ENCODE data around the gene ITSN1.
A peak's percentile ranks its signal among the peaks of the same experiment; 100 is the strongest.
"Not testable (repeated sequence)": the region's sequence is repeated elsewhere in the genome, so short reads cannot be mapped to it uniquely, and the experiment has no call there.

ITSN1 gene

DNA sequence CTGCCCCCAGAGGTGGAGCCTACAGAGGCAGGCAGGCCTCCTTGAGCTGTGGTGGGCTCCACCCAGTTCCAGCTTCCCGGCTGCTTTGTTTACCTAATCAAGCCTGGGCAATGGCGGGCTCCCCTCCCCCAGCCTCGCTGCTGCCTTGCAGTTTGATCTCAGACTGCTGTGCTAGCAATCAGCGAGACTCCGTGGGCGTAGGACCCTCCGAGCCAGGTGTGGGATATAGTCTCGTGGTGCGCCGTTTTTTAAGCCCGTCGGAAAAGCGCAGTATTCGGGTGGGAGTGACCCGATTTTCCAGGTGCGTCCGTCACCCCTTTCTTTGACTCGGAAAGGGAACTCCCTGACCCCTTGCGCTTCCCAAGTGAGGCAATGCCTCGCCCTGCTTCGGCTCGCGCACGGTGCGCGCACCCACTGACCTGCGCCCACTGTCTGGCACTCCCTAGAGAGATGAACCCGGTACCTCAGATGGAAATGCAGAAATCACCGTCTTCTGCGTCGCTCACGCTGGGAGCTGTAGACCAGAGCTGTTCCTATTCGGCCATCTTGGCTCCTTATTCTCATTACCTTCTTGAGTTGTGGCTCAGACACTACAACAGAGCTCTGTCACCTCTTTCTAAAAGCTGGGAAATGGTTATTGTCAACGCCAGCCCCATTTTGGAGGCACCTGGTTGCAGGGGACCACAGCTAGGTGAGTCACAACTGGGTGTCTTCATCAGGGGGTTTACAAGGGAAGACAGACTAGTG lies 288.9 kb downstream of the ITSN1 start:
- DNase-seq (ENCODE audit: low spot score): not testable (repeated sequence)

DNA sequence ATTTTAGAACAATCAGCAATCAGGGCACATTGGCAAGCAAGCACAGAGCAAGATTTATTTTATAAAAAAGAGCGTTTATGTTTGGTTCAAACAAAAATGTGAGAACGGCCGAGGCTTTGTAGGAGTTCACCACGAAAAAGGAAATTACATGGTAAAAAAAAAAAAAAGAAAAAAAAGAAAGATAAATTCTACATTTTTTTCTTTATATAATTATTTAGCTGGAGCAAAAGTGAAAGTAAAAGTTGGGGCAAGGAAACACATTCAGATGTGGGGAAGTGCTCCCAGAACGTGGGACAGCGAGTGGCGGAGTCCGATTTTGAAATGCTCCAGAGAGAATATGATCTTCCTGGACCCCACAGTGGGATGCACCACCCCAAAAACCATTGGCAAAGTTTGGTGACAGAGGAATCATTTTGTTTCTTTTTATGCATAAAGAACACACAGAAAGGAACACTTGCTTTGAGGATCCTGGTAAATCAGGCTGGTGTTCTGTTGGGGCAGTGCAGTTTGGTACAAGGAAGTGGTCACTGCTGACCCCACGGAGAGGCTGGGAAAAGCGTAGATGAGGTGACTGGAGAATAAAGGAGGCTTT lies 289.6 kb downstream of the ITSN1 start:
- peak; percentile 54 for DNase-seq (ENCODE audit: low spot score)

GRCh38 chr21:33932731-33933130 lies 290.4 kb downstream of the ITSN1 start:
- no peak for DNase-seq (ENCODE audit: low spot score)

GRCh38 chr21:33936301-33937038 lies 294.2 kb downstream of the ITSN1 start:
- peak; percentile 36 for DNase-seq (ENCODE audit: low spot score)

DNA sequence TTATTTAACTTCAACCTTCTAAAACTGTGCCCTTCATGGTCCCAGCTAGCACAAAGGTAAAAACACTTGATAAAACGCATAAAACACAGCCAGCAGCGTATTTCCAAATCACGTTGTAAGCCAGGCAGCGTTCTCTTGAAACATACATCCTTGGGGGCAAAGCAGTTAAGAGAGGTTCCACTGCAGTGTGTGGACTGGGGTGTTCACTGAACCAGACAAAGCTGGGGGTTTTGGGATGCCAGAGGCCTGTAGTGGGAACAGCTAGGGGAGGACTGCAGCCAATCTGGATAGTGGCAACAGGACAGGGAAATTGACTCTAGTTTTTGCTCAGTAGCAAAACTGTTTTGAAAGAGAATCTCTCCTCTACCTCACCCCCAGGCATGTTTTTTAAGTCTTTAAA lies 294.8 kb downstream of the ITSN1 start:
- no peak for DNase-seq (ENCODE audit: low spot score)

DNA sequence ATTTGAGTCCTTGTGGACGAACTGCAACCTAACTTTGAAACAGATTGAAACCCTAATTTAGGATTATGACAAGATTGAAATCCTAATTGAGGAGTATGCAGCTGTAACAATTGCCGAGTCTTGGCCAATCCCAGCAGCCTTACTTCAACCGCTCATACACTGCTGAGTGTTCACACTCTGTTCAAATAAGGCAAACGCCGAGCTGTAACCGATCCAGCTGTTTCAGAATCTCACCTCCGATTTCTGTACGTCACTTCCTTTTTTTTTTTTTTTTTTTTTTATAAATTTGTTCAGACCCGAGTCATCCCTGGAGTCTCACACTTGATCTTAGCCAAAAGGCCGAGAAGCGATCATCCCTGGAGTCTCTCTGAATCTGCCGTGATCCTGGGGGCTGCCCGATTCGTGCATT lies 295.6 kb downstream of the ITSN1 start:
- DNase-seq (ENCODE audit: low spot score): no peak

DNA sequence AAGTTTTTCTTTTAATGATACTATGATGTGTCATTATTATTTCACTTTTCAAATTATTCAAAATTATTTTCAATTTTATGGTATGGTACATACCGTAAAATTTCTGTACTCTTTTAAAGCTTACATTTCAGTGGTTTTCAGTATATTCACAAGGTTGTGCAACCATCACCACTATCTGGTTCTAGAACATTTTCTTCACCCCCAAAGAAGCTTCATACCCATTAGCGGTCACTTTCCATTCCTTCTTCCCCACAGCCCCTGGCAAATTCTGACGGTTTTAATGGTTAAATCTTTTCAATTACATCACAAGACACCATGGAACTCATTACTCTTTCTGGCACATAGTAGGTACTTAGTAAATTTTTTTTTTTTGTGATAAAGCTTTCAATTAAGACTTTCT lies 296.1 kb downstream of the ITSN1 start:
- no peak for DNase-seq (ENCODE audit: low spot score)

DNA sequence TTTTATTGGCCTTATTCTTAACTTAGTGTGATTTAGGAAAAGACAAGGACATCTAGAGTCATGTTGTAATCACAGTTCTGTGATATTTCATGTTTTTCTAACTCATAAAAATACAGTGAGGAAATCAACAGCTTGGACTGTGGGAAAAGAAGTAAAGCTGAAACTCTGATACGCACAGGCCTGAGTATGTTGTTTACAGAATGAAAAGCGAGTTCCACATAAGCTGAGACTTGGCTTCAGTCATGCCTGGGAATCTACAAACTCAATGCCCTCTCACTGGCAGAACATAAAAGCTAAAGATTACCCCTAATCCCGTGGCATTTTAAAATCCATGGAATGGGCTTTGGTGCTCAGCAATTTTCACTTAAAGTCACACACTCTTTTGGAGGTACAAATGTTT lies 296.9 kb downstream of the ITSN1 start:
- no peak for DNase-seq (ENCODE audit: low spot score)

- no peak for DNase-seq (ENCODE audit: low spot score)
Observed at GRCh38 chr21:33940164-33940880, 298.0 kb downstream of the ITSN1 start.

- DNase-seq (ENCODE audit: low spot score): no peak
Observed at GRCh38 chr21:33940881-33941245, 298.6 kb downstream of the ITSN1 start.

DNA sequence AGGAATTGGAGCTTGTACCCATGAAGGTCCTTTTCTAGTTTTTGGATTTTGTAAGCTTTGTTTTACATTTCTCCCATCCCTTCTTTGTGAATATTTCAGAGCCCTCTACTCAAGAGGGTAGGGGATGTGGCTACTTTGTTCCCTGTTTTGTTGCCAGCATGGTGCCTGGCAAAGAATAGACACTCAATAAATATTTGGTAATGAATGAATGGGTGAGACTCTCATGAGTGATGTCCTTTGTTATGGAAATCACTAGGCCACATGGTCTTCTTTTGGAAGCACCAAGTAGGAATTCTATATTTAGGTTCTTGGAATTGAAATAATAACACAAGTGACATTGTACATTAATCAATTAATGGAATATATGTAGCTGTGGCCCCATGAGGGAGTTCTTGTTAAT lies 300.1 kb downstream of the ITSN1 start:
- DNase-seq (ENCODE audit: low spot score): no peak

DNA sequence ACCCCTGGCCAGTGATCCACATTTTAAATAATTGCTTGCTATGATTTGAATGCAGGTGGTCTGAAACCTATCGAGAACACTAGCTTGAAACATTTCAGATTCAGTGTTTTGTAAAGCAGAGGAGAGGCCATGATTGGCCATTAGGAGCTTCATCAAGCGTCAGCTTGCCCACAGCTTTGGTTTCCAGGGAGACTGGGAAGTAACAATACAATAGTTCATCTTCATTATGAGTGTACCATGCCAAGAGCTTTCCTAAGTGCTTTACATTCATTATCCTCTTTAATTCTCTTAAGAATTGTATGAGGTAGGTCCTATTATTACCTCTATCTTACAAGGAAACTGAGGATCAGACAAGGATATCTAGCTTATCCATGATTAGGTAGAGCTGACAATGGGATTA lies 301.0 kb downstream of the ITSN1 start:
- DNase-seq (ENCODE audit: low spot score): no peak

DNA sequence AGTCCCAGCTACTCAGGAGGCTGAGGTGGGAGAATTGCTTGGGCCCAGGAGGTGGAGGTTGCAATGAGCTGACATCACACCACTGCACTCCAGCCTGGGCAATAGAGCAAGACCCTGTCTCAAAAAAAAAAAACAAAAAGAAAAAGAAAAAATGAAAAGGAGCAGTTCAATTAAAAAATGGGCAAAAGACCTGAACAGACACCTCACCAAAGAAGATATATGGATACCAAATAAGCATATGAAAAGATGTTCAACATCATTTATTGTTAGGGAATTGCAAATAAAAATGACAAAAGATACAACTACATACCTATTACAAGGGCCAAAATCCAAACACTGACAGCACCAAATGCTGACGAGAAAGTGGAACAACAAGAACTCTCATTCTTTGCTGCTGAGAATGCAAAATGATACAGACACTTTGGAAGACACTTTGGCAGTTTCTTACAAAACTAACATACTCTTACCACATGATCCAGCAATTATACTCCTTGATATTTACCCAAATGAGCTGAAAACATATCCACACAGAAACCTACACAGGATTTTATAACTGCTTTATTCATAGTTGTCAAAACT lies 302.0 kb downstream of the ITSN1 start:
- DNase-seq (ENCODE audit: low spot score): no peak

DNA sequence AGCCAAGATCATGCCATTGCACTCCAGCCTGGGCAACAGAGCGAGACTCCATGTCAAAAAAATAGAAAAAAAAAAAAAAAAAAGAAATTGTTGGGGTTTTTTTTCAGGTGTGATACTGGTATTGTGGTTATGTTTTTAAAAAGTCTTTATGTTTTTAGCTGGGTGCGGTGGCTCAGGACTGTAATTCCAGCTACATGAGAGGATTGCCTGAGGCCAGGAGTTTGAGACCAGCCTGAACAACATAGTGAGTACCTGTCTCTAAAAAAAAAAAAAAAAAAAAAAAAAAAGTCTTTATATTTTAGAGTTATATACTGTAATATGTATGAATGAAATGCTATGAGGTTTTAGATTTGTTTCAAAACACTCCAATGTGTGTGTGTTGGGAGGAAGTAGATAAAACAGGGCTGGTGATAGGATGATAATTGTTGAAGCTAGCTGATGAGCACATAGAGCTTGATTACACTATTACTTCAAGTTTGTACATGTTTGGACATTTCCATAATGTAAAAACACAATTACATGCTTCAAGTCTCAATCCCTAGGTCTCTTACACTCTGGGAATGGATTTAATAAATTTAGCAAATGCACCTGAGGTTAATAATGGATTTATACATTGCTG lies 303.5 kb downstream of the ITSN1 start:
- DNase-seq (ENCODE audit: low spot score): no peak

DNA sequence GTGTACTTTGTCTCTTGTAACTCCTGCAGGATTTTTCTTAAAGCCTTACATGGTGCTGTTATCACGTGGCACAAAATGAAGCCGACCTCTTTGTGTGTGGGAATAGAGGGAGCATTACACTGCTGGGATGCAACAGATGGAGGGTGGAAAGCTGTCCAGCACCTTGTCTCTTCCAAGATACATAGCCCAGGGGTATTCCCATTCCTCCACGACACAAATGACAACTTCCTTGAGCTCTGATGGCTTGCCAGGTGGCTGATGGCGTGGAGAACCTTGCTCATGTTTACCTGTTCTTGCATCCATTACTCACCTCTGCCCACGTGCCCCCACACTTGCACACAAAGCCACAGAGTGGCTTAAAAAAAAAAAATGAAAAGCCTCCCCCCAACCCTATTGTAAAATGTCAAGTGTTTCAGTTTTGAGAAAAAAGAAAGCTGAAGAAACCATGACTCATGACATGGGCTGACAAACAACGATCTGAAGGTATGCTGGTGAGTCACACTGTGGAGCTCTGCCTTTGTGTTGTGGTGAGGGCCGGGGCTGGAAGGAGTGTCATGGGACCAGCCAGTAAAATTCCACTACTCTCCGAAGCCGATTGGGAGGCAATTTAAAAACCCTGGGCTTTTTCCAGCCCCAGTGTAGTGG lies 305.3 kb downstream of the ITSN1 start:
- peak; percentile 94 for DNase-seq (ENCODE audit: low spot score)

DNA sequence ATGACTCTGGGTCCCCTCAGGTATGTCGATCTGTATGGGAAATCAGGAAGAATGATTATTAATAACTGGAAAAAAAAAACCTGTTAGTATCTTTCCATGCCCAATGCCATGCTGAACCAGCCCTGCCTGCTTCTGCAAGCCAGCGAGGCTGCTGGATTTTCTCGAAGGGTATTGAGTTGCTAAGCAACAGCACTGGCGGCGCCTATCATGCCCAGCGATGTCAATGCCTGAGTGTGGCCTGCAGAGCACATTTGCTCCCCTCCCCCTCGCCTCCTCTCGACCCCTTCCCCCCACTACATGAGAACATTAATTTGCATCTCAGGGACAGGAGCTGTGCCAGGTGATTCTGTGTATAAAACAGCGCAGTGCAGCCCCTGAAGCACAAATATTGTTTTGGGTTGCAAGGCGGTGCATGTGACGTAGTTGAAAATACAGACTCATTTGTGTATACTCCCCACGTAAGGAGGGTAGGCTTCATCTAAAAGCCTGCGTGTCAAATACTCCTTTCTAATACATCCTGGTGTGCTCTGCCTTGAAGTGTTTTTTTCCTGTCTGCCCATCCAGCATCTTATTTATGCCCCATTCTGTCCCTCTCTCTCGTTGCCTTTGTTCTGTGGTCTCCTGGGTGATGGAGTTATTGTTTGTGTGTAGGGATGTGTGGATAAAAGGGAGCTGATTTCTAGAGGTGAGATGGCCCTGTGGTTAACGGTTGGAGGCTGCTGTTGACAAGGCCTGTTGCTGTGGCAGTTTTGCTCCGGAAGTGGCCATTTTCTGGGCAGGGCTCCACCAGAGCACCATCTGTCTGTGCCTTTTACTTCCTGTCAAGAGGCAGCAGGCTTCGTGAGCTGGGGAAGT lies 306.0 kb downstream of the ITSN1 start:
- no peak for DNase-seq (ENCODE audit: low spot score)

DNA sequence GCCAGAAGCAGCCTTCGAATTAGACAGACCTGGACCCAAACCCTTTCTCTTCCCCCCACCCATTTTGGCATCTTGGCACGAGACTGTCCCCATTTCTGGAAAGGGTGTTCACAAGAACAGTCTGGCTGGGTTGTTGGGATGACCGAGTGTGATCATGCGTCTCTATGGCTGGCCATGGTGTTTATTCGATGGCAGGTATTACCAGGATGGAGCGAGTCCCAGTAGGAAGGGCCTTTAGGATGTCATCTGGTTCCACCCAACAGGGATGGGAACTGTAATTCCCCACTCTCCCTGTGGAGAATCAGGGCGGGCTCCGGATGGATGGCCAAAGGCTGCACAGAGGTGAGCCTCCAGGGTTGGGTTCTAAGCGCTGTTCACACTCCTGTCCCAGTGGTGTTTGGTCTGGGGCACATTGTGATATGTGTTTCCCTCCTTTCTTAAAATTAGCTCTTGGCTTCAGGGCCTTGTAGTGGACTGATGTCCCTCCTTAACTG lies 306.7 kb downstream of the ITSN1 start:
- no peak for DNase-seq (ENCODE audit: low spot score)
